ENCODE measurements around the gene NYNRIN.

NYNRIN gene

GRCh38 chr14:24411443-24412389, 12.9 kb downstream of the NYNRIN start:
- no peak overlapping the region for H4K91ac ChIP-seq (ENCODE audit: low read depth, low read length, poor library complexity)
- no peak overlapping the region for H2AK5ac ChIP-seq (ENCODE audit: low read depth, low read length)
- H3K9ac ChIP-seq (ENCODE audit: low read depth, low read length, poor library complexity): no peak overlapping the region
- H2BK12ac ChIP-seq (ENCODE audit: low read length): peak overlapping the region; percentile 16
- no peak overlapping the region for H4K8ac ChIP-seq (ENCODE audit: low read depth, low read length)
- WGBS, 2 donors (ENCODE audit: extremely low coverage in 2 of 2, insufficient read length in 2 of 2, insufficient replicate concordance in 1 of 2): no CpG with 5 or more reads among the region's 16 CpGs
- peaks cover 0 to 23% of the 10 kb centered on the region in 2 donors for H3K36me3 ChIP-seq (replicated peaks in 1 of 2; ENCODE audit: control insufficient read depth in 2 of 2, insufficient read depth in 2 of 2, low read length in 2 of 2)
- no peak overlapping the region for H2BK5ac ChIP-seq (ENCODE audit: low read length)
- no peaks in the 10 kb centered on the region for H3K4me1 ChIP-seq (ENCODE audit: control insufficient read depth in 2 of 2, insufficient read depth in 1 of 2, low read depth in 1 of 2, low read length in 2 of 2)
- no peak overlapping the region for H3K18ac ChIP-seq (ENCODE audit: low read length)
- H2BK120ac ChIP-seq (ENCODE audit: low read depth, low read length): no peak overlapping the region
- no peak overlapping the region for H3K14ac ChIP-seq (ENCODE audit: low read length)
- H3K27me3 ChIP-seq (ENCODE audit: control insufficient read depth in 3 of 3, insufficient read depth in 3 of 3, low read depth in 1 of 3, low read length in 3 of 3): peaks cover 0 to 32% (median 0%) of the 10 kb centered on the region in 3 experiments
- H3K27ac ChIP-seq (replicated peaks; ENCODE audit: low read length): no peak overlapping the region
- H2BK15ac ChIP-seq (ENCODE audit: low read length): no peak overlapping the region
- peak; percentile 23 for DNase-seq (ENCODE audit: low spot score)
- no peaks in the 10 kb centered on the region for H3K9me3 ChIP-seq (replicated peaks in 1 of 2; ENCODE audit: control insufficient read depth in 2 of 2, insufficient read depth in 1 of 2, low read depth in 1 of 2, low read length in 2 of 2)
- no peak overlapping the region for H2AFZ ChIP-seq (ENCODE audit: low read length)
- no peak overlapping the region for H3K23ac ChIP-seq (ENCODE audit: low read depth, low read length, poor library complexity)
- no peak overlapping the region for H3K4me3 ChIP-seq (ENCODE audit: low read length in 2 of 2)
- H3K4me2 ChIP-seq (ENCODE audit: insufficient read depth, low read length, poor library complexity, severe bottlenecking): no peak overlapping the region
- peaks cover 1% of the 10 kb centered on the region for H3K79me1 ChIP-seq (ENCODE audit: low read depth, low read length)
- no peak overlapping the region for H3K4ac ChIP-seq (ENCODE audit: low read length)

DNA sequence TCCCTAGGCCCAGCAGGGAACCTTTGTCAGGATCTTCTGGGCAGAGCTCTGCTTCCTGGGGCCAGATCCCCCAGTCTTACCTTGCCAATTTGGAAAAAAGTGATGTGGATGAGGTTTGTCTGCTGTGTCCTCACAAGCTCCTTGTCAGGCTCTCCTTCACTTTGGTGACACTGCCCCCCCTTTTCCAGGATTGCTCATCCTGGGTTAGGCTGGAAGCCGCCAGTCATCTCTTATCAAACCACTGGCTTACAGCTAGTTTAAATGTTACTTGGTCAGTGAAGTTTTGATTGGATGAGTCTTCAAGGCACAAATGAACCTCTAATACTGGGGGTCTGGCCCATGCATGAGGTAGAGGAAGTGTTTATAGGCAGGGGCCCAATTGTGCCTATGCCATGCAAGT, 15.3 kb downstream of the NYNRIN start:
- no peak overlapping the region for H3K27ac ChIP-seq (replicated peaks; ENCODE audit: low read length)
- H4K91ac ChIP-seq (ENCODE audit: low read depth, low read length, poor library complexity): no peak overlapping the region
- H2BK120ac ChIP-seq (ENCODE audit: low read depth, low read length): no peak overlapping the region
- no CpG with 5 or more reads among the region's 1 CpG for WGBS, 2 donors (ENCODE audit: extremely low coverage in 2 of 2, insufficient read length in 2 of 2, insufficient replicate concordance in 1 of 2)
- H3K18ac ChIP-seq (ENCODE audit: low read length): no peak overlapping the region
- H3K4me2 ChIP-seq (ENCODE audit: insufficient read depth, low read length, poor library complexity, severe bottlenecking): no peak overlapping the region
- no peak overlapping the region for H3K9ac ChIP-seq (ENCODE audit: low read depth, low read length, poor library complexity)
- no peak overlapping the region for H2BK15ac ChIP-seq (ENCODE audit: low read length)
- H3K27me3 ChIP-seq (ENCODE audit: control insufficient read depth in 3 of 3, insufficient read depth in 3 of 3, low read depth in 1 of 3, low read length in 3 of 3): peaks cover 0 to 38% (median 0%) of the 10 kb centered on the region in 3 experiments
- no peak overlapping the region for H3K4me3 ChIP-seq (ENCODE audit: low read length in 2 of 2)
- no peak overlapping the region for H2AFZ ChIP-seq (ENCODE audit: low read length)
- no peak overlapping the region for H3K4ac ChIP-seq (ENCODE audit: low read length)
- no peak overlapping the region for H2BK5ac ChIP-seq (ENCODE audit: low read length)
- H4K8ac ChIP-seq (ENCODE audit: low read depth, low read length): no peak overlapping the region
- H3K9me3 ChIP-seq (replicated peaks in 1 of 2; ENCODE audit: control insufficient read depth in 2 of 2, insufficient read depth in 1 of 2, low read depth in 1 of 2, low read length in 2 of 2): no peaks in the 10 kb centered on the region
- H2AK5ac ChIP-seq (ENCODE audit: low read depth, low read length): no peak overlapping the region
- H3K4me1 ChIP-seq (ENCODE audit: control insufficient read depth in 2 of 2, insufficient read depth in 1 of 2, low read depth in 1 of 2, low read length in 2 of 2): no peaks in the 10 kb centered on the region
- H3K14ac ChIP-seq (ENCODE audit: low read length): no peak overlapping the region
- DNase-seq (ENCODE audit: low spot score): no peak
- H2BK12ac ChIP-seq (ENCODE audit: low read length): no peak overlapping the region
- peaks cover 1% of the 10 kb centered on the region for H3K79me1 ChIP-seq (ENCODE audit: low read depth, low read length)
- H3K23ac ChIP-seq (ENCODE audit: low read depth, low read length, poor library complexity): no peak overlapping the region
- H3K36me3 ChIP-seq (replicated peaks in 1 of 2; ENCODE audit: control insufficient read depth in 2 of 2, insufficient read depth in 2 of 2, low read length in 2 of 2): peaks cover 0 to 17% of the 10 kb centered on the region in 2 donors

DNA sequence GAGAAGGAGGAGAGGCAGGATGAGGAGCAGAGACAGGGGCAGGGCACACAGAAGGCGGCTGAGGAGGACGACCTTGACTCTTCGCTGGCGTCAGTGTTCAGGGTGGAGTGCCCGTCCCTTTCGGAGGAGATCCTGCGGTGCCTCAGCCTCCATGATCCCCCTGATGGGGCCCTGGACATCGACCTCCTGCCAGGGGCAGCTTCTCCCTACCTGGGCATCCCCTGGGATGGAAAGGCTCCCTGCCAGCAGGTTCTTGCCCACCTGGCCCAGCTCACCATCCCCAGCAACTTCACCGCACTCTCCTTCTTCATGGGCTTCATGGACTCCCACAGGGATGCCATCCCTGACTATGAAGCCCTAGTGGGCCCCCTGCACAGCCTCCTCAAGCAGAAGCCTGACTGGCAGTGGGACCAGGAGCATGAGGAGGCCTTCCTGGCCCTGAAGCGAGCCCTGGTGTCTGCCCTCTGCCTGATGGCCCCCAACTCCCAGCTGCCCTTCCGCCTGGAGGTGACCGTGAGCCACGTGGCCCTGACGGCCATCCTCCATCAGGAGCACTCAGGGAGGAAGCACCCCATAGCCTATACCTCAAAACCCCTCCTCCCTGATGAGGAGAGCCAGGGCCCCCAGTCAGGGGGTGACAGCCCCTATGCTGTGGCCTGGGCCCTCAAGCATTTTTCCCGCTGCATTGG, 16.1 kb downstream of the NYNRIN start:
- no peak overlapping the region for H3K4me2 ChIP-seq (ENCODE audit: insufficient read depth, low read length, poor library complexity, severe bottlenecking)
- H2BK120ac ChIP-seq (ENCODE audit: low read depth, low read length): no peak overlapping the region

More for the DNA sequence above, 16.1 kb downstream of the NYNRIN start:
- no peak overlapping the region for H4K8ac ChIP-seq (ENCODE audit: low read depth, low read length)
- H3K18ac ChIP-seq (ENCODE audit: low read length): no peak overlapping the region
- no peak overlapping the region for H2BK12ac ChIP-seq (ENCODE audit: low read length)
- no peak overlapping the region for H3K27ac ChIP-seq (replicated peaks; ENCODE audit: low read length)
- peaks cover 0 to 17% of the 10 kb centered on the region in 2 donors for H3K36me3 ChIP-seq (replicated peaks in 1 of 2; ENCODE audit: control insufficient read depth in 2 of 2, insufficient read depth in 2 of 2, low read length in 2 of 2)
- DNase-seq (ENCODE audit: low spot score): no peak
- no peaks in the 10 kb centered on the region for H3K9me3 ChIP-seq (replicated peaks in 1 of 2; ENCODE audit: control insufficient read depth in 2 of 2, insufficient read depth in 1 of 2, low read depth in 1 of 2, low read length in 2 of 2)
- no peak overlapping the region for H4K91ac ChIP-seq (ENCODE audit: low read depth, low read length, poor library complexity)
- peaks cover 0 to 35% (median 0%) of the 10 kb centered on the region in 3 experiments for H3K27me3 ChIP-seq (ENCODE audit: control insufficient read depth in 3 of 3, insufficient read depth in 3 of 3, low read depth in 1 of 3, low read length in 3 of 3)
- peak overlapping the region; percentile 13 for H3K9ac ChIP-seq (ENCODE audit: low read depth, low read length, poor library complexity)
- no peak overlapping the region for H2AK5ac ChIP-seq (ENCODE audit: low read depth, low read length)
- no peak overlapping the region for H3K23ac ChIP-seq (ENCODE audit: low read depth, low read length, poor library complexity)
- no peak overlapping the region for H2BK5ac ChIP-seq (ENCODE audit: low read length)
- no peak overlapping the region for H2AFZ ChIP-seq (ENCODE audit: low read length)
- WGBS, 2 donors (ENCODE audit: extremely low coverage in 2 of 2, insufficient read length in 2 of 2, insufficient replicate concordance in 1 of 2): no CpG with 5 or more reads among the region's 15 CpGs
- no peak overlapping the region for H3K4me3 ChIP-seq (ENCODE audit: low read length in 2 of 2)
- peaks cover 1% of the 10 kb centered on the region for H3K79me1 ChIP-seq (ENCODE audit: low read depth, low read length)
- no peak overlapping the region for H3K4ac ChIP-seq (ENCODE audit: low read length)
- no peaks in the 10 kb centered on the region for H3K4me1 ChIP-seq (ENCODE audit: control insufficient read depth in 2 of 2, insufficient read depth in 1 of 2, low read depth in 1 of 2, low read length in 2 of 2)
- H2BK15ac ChIP-seq (ENCODE audit: low read length): no peak overlapping the region
- H3K14ac ChIP-seq (ENCODE audit: low read length): no peak overlapping the region
